Kidney (tissue), 14 donors: Measurements from ENCODE around the gene NT5DC4. TPM values are rescaled to one million over a fixed set of nuclear protein-coding genes. Genes with fewer than 3 reads are reported as not detected.
"Not testable (repeated sequence)": the region's sequence is repeated elsewhere in the genome, so short reads cannot be mapped to it uniquely, and the experiment has no call there.

ENCODE experiments used
- DNase-seq, 5 donors: peaks; one replicate each; pipeline ENCODE4 v3.0.0-alpha.2; 2013 to 2020
- FAIRE-seq: peaks from 2 replicates; lab custom pipeline; 2012; peaks lifted over from hg19 to GRCh38; lab: Jason Lieb, UNC
- H3K27ac ChIP-seq, 2 donors: one replicate each; pipeline ENCODE4 v1.7.0; 2013; ENCODE audit warnings: low read depth in 2 of 2, low read length in 2 of 2, inconsistent platforms in 1 of 2
- H3K27me3 ChIP-seq: one replicate; pipeline ENCODE4 v1.7.1; 2013; ENCODE audit warnings: low read length, inconsistent platforms; ENCODE audit not compliant: control insufficient read depth, insufficient read depth
- H3K36me3 ChIP-seq, 3 donors: one replicate each; pipeline versions ENCODE4 v1.7.0 to v1.7.1; 2013; ENCODE audit warnings: low read length in 3 of 3, control low read depth in 1 of 3, inconsistent platforms in 1 of 3; ENCODE audit not compliant: insufficient read depth in 3 of 3, control insufficient read depth in 2 of 3
- H3K4me1 ChIP-seq, 3 donors: one replicate each; pipeline versions ENCODE4 v1.7.0 to v1.7.1; 2013; ENCODE audit warnings: low read length in 3 of 3, inconsistent platforms in 1 of 3, low read depth in 1 of 3; ENCODE audit not compliant: control insufficient read depth in 2 of 3, insufficient read depth in 2 of 3
- H3K4me3 ChIP-seq, 3 donors: one replicate each; pipeline versions ENCODE4 v1.7.0 to v1.8.1; 2013; ENCODE audit warnings: low read length in 3 of 3, control low read depth in 1 of 3, inconsistent platforms in 1 of 3
- H3K9ac ChIP-seq, 3 donors: one replicate each; pipeline versions ENCODE4 v1.7.0 to v1.7.1; 2013; ENCODE audit warnings: low read length in 3 of 3, control low read depth in 1 of 3, inconsistent platforms in 1 of 3
- H3K9me3 ChIP-seq, 3 donors: one replicate each; pipeline versions ENCODE4 v1.7.0 to v1.7.1; 2013; ENCODE audit warnings: low read length in 3 of 3, control low read depth in 1 of 3, inconsistent platforms in 1 of 3; ENCODE audit not compliant: control insufficient read depth in 2 of 3, insufficient read depth in 1 of 3
- intact Hi-C: fragments of 100-400 bp; cut with DNase I; formaldehyde crosslinking; loops from one replicate; pipeline ENCODE4 v1.11.1; 2022
- polyA plus RNA-seq: library from polyadenylated mRNA; stranded (reverse); fragments of 350-450 nt; fragmentation: Illumina TruSeq; extraction: RNeasy Lipid Tissue Mini Kit (QIAGEN cat#74804); gene quantifications from one replicate; pipeline ENCODE4 v1.2.3, GENCODE V29; 2014; ENCODE audit warnings: low read depth, low replicate concordance; ENCODE audit not compliant: insufficient read depth
- total RNA-seq: library from RNA; stranded (reverse); fragmentation: NEBNext Ultra II Directional; extraction: Animal tissue kit (Norgen Biotek cat#: 25700); gene quantifications from one replicate; pipeline ENCODE4 v1.2.1, GENCODE V29; 2021
- TF ChIP-seq, protein P1 (sequence below): IDR thresholded peaks from 3 replicates; pipeline ENCODE4 v1.5.1; 2012; ENCODE audit warnings: mild to moderate bottlenecking, moderate library complexity, borderline replicate concordance; ENCODE audit not compliant: insufficient read depth; ENCODE audit errors: extremely low read depth
- donor health status: control.
- donor health status: control.
- donor health status: control.
- donor health status: control.
- donor health status: control.
- donor health status: DM: yes; HTN: yes; CAD: no.
- donor health status: Normal renal cell carcinoma (clear cell type).

NT5DC4 gene
- total and polyA plus RNA-seq, 2 donors from 2014 or later = not detected

DNA sequence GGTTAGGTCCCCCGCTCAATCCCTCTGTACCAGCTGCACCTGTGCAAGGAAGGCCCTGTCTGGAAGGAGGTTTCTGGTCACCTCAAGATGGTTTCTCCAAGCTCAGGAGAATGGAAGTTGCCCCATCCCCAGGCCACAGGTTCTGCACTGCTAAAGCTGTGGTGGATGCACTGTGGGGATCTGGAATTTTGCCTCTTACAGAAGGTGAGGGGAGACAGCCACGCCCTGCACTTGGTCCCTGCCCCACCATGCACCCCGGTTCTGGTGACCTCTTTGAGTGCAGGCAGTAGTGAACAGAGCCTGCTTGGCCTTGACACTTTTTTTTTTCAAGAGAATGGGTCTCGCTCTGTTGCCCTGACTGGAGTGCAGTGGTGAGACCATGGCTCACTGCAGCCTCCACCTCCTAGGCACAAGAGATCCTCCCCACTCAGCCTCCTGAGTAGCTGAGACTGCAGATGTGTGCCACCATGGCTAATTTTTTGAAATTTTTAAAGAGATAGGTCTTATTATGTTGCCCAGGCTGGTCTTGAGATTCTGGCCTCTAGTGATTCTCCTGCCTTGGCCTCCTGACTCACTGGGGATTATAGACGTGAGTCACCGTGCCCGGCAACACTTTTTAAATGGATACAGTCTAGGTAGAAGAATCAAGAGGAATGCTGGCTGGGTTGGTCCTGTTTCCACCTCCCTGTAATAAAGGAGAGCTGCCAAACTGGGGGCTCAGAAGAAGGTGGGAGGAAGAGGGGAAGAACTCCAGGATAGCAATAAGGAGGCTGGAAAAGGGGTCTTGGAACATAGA, 5.8 kb upstream of the NT5DC4 start:
- FAIRE-seq = no peak
- Histone ChIP-seq H3K36me3 (no peaks in the 10 kb centered on the region), H3K9ac (no peak overlapping the region), H3K9me3 (no peaks in the 10 kb centered on the region), H3K4me1 (peaks cover 0 to 7% (median 3%) of the 10 kb centered on the region in 3 donors), H3K27me3 (no peaks in the 10 kb centered on the region), H3K27ac (no peak overlapping the region), H3K4me3 (no peak overlapping the region)
- TF ChIP-seq, protein P1, sequence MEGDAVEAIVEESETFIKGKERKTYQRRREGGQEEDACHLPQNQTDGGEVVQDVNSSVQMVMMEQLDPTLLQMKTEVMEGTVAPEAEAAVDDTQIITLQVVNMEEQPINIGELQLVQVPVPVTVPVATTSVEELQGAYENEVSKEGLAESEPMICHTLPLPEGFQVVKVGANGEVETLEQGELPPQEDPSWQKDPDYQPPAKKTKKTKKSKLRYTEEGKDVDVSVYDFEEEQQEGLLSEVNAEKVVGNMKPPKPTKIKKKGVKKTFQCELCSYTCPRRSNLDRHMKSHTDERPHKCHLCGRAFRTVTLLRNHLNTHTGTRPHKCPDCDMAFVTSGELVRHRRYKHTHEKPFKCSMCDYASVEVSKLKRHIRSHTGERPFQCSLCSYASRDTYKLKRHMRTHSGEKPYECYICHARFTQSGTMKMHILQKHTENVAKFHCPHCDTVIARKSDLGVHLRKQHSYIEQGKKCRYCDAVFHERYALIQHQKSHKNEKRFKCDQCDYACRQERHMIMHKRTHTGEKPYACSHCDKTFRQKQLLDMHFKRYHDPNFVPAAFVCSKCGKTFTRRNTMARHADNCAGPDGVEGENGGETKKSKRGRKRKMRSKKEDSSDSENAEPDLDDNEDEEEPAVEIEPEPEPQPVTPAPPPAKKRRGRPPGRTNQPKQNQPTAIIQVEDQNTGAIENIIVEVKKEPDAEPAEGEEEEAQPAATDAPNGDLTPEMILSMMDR = no peak
- DNase-seq = no peak
- intact Hi-C loops = no loop called here

DNA sequence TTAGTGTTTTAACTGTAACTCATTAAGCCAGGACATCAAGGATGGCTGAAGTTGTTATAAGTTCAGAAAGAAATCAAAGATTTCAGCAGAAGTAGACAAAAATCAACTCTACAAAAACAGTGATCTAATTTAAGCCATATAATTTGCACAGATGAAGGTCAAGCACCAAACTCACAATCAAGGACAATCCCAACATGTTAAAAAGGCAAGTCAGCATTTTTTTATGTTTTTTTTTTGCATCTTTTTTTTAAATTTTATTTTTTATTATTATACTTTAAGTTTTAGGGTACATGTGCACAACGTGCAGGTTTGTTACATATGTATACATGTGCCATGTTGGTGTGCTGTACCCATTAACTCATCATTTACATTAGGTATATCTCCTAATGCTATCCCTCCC, 4.7 kb upstream of the NT5DC4 start:
- H3K36me3 ChIP-seq, FAIRE-seq, intact Hi-C loops, DNase-seq, H3K4me1 ChIP-seq, H3K4me3 ChIP-seq, H3K9ac ChIP-seq, H3K27me3 ChIP-seq, H3K9me3 ChIP-seq, H3K27ac ChIP-seq: not testable (repeated sequence)

DNA sequence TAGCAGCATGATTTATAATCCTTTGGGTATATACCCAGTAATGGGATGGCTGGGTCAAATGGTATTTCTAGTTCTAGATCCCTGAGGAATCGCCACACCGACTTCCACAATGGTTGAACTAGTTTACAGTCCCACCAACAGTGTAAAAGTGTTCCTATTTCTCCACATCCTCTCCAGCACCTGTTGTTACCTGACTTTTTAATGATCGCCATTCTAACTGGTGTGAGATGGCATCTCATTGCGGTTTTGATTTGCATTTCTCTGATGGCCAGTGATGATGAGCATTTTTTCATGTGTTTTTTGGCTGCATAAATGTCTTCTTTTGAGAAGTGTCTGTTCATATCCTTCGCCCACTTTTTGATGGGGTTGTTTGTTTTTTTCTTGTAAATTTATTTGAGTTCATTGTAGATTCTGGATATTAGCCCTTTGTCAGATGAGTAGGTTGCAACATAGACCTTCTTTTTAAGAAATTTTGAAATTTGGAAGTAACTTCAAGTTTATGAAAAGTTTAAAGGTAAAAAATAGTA, 3.9 kb upstream of the NT5DC4 start:
- H3K4me3 ChIP-seq, FAIRE-seq, H3K9me3 ChIP-seq, H3K27me3 ChIP-seq, H3K27ac ChIP-seq, H3K4me1 ChIP-seq, intact Hi-C loops, DNase-seq, H3K9ac ChIP-seq, H3K36me3 ChIP-seq: not testable (repeated sequence)

DNA sequence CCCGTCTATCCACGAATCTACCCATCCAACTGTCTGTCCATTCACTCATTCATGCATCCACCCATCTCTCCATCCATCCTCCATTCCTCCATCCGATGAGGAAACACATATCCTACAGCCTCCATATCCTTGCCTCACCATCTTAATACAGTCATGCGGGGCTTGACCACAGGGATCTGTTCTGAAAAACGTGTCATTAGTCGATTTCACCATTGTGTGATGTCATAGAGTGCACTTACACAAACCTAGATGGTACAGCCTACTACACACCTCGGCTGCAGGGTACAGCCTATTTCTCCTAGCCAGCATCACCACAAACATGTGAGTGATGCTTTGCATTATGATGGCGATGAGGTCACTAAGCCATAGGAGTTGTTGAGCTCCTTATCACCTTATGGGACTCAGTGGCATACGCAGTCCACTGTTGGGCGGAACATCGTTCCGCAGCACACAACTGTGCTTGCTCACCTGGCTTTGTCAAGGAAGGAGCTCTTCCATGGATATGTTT, 1.9 kb upstream of the NT5DC4 start:
- Histone ChIP-seq H3K27ac (no peak overlapping the region), H3K9me3 (no peaks in the 10 kb centered on the region), H3K27me3 (no peaks in the 10 kb centered on the region), H3K36me3 (no peaks in the 10 kb centered on the region), H3K9ac (no peak overlapping the region), H3K4me1 (no peaks in the 10 kb centered on the region), H3K4me3 (no peak overlapping the region)
- TF ChIP-seq, protein P1 = no peak
- FAIRE-seq (no peak), DNase-seq (no peak)
- intact Hi-C loops = no loop called here
